ENCODE results near the gene SLC34A3. TPM values are rescaled to one million over a fixed set of nuclear protein-coding genes. Genes with fewer than 3 reads are reported as not detected.

Gene SLC34A3
- total RNA-seq, 1 donor from 2014 or later = 0.09 TPM

DNA sequence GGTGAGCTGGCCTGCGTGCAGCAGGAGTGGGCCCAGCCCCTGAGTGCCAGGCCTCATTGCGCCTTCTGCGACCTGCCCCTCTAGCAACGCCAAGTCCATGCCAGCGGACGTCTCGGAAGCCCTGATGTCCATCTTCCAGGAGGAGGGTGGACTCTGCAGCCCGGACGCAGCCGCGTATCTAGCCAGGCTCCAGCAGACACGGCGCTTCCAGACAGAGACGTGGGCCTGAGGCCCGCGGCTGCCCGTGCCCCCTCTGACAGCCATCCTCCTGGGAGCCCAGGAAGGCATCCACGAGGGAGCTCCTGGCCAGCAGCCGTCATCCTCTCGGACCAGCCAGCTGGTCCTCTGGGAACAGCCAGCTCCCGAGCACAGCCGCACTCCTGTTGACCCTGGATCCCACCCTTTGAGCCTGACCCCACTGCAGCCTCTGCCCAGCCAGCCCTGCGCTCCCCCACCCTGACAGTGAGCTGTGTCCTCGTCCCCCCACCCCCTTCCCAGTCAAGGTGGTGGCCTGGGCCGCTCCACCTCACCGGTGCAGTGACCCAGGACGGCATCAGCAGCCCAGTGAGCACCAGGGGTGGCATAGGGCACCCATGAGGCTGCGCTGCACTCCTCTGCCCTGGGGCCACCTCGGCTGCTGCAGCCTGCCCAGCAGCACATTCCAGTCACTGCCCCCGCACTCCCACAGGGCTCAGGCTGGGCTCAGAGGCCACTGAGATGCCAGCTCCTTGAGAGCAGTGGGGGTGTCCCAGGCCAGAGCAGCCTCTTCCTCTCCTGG is 14.3 kb upstream of the SLC34A3 start:
- Mint-ChIP-seq H3K4me1 (ENCODE audit: low read depth, unreplicated experiment) (peaks cover 6% of the 10 kb centered on the region), H3K4me3 (ENCODE audit: unreplicated experiment) (no peak overlapping the region), H3K27ac (ENCODE audit: unreplicated experiment) (no peak overlapping the region), H3K9me3 (ENCODE audit: unreplicated experiment) (no peaks in the 10 kb centered on the region), H3K27me3 (ENCODE audit: low read depth, unreplicated experiment) (no peaks in the 10 kb centered on the region), H3K36me3 (ENCODE audit: low read depth, unreplicated experiment) (peaks cover 4% of the 10 kb centered on the region)
- DNase-seq (ENCODE audit: low read depth) = no peak
- no peak overlapping the region for H3K4me3 ChIP-seq (ENCODE audit: insufficient read depth, low read depth, low read length)
- H3K4me2 ChIP-seq (ENCODE audit: low read length) = no peak overlapping the region
- H3K9ac ChIP-seq (ENCODE audit: low read length) = no peak overlapping the region
- no peaks in the 10 kb centered on the region for H3K79me2 ChIP-seq (ENCODE audit: insufficient read depth, low read length)
- H3K9me3 ChIP-seq (ENCODE audit: insufficient read depth, low read depth, low read length) = no peaks in the 10 kb centered on the region
- no peak overlapping the region for H3K27ac ChIP-seq (ENCODE audit: low read depth, low read length)
- no peaks in the 10 kb centered on the region for H3K27me3 ChIP-seq (ENCODE audit: insufficient read depth, low read length)
- H3K36me3 ChIP-seq (ENCODE audit: insufficient read depth, low read length) = no peaks in the 10 kb centered on the region
- H4K20me1 ChIP-seq (ENCODE audit: insufficient read depth, low read length) = peaks cover 8% of the 10 kb centered on the region
- H3K4me1 ChIP-seq (ENCODE audit: insufficient read depth, low read length) = peaks cover 9% of the 10 kb centered on the region
- TF ChIP-seq EZH2 (IDR thresholded peaks at IDR 0.05; ENCODE audit: insufficient read depth, low read length) = no peak
- TF ChIP-seq, protein P1, sequence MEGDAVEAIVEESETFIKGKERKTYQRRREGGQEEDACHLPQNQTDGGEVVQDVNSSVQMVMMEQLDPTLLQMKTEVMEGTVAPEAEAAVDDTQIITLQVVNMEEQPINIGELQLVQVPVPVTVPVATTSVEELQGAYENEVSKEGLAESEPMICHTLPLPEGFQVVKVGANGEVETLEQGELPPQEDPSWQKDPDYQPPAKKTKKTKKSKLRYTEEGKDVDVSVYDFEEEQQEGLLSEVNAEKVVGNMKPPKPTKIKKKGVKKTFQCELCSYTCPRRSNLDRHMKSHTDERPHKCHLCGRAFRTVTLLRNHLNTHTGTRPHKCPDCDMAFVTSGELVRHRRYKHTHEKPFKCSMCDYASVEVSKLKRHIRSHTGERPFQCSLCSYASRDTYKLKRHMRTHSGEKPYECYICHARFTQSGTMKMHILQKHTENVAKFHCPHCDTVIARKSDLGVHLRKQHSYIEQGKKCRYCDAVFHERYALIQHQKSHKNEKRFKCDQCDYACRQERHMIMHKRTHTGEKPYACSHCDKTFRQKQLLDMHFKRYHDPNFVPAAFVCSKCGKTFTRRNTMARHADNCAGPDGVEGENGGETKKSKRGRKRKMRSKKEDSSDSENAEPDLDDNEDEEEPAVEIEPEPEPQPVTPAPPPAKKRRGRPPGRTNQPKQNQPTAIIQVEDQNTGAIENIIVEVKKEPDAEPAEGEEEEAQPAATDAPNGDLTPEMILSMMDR (IDR thresholded peaks at IDR 0.05; ENCODE audit: insufficient read depth, low read depth, low read length) = no peak
- FAIRE-seq = no peak
- H2AFZ ChIP-seq (ENCODE audit: low read depth, low read length) = no peak overlapping the region

DNA sequence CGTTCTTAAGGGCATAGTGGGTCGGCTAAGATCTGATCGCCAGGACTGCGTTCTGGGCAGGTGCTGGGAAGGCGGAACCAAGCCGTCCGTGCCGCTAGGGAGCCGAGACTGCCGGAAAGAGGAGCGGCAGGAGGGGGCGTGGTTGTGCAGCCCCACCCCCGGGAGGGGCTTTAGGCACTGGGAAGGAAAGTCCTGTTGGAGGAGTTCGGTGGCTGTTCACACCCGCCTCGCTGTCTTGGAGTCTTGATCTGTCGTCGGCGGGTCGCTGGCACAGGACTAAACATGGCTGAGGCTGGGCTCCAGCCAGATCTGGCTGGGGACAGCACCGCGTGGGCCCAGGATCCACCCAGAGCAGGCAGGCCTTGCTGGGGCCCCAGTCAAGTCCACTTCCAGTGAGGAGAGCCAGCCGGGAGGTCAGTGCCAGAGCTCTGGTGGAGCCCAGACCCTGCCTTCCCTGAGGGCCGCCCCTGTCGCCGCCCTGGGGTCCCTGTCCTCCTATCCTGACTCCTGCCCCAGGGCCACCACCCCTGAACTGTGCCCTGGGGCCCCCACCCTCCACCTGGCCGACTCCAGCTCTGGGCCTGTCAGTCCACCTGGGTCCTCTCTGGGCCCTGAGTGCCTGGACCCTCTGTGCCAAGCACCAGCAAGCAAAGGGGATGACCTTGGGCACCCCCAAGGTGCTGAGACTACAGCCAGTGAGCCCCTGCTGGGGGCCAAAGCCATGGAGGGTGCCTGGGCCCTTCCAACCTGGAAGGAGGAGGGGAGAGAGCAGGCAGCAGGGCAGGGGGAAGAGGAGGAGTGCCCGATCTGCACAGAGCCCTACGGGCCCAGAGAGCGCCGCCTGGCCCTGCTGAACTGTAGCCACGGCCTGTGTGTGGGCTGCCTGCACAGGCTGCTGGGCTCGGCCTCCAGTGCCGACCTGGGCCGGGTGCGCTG is 13.2 kb upstream of the SLC34A3 start:
- Histone ChIP-seq H3K4me3 (ENCODE audit: insufficient read depth, low read depth, low read length) (no peak overlapping the region), H3K4me2 (ENCODE audit: low read length) (no peak overlapping the region), H3K27me3 (ENCODE audit: insufficient read depth, low read length) (no peaks in the 10 kb centered on the region), H2AFZ (ENCODE audit: low read depth, low read length) (no peak overlapping the region), H3K4me1 (ENCODE audit: insufficient read depth, low read length) (peaks cover 9% of the 10 kb centered on the region), H3K9me3 (ENCODE audit: insufficient read depth, low read depth, low read length) (no peaks in the 10 kb centered on the region), H3K36me3 (ENCODE audit: insufficient read depth, low read length) (no peaks in the 10 kb centered on the region), H3K9ac (ENCODE audit: low read length) (no peak overlapping the region), H3K79me2 (ENCODE audit: insufficient read depth, low read length) (no peaks in the 10 kb centered on the region), H4K20me1 (ENCODE audit: insufficient read depth, low read length) (peaks cover 8% of the 10 kb centered on the region), H3K27ac (ENCODE audit: low read depth, low read length) (no peak overlapping the region)
- FAIRE-seq (no peak), DNase-seq (ENCODE audit: low read depth) (no peak)
- TF ChIP-seq, protein P1 (IDR thresholded peaks at IDR 0.05; ENCODE audit: insufficient read depth, low read depth, low read length) = no peak
- no peak for TF ChIP-seq EZH2 (IDR thresholded peaks at IDR 0.05; ENCODE audit: insufficient read depth, low read length)
- no peaks in the 10 kb centered on the region for H3K9me3 Mint-ChIP-seq (ENCODE audit: unreplicated experiment)
- H3K4me3 Mint-ChIP-seq (ENCODE audit: unreplicated experiment) = no peak overlapping the region
- H3K27ac Mint-ChIP-seq (ENCODE audit: unreplicated experiment) = no peak overlapping the region
- H3K4me1 Mint-ChIP-seq (ENCODE audit: low read depth, unreplicated experiment) = peaks cover 6% of the 10 kb centered on the region
- no peaks in the 10 kb centered on the region for H3K27me3 Mint-ChIP-seq (ENCODE audit: low read depth, unreplicated experiment)
- peaks cover 4% of the 10 kb centered on the region for H3K36me3 Mint-ChIP-seq (ENCODE audit: low read depth, unreplicated experiment)
